Neural cell (in vitro differentiated cells): ENCODE results near the gene PTPRK. TPM values are rescaled to one million over a fixed set of nuclear protein-coding genes. Genes with fewer than 3 reads are reported as not detected.

Experiments
- H2AFZ ChIP-seq: fragments of 200-600, 300-800 bp; sonication (generic), shearing (Covaris generic); 2 replicates; pipeline ENCODE4 v1.6.0; 2014; ENCODE audit warnings: low read depth, mild to moderate bottlenecking, antibody characterized with exemption, low read length, moderate library complexity
- H3F3A ChIP-seq: fragments of 200-600 bp; shearing (Covaris generic); 2 replicates; pipeline ENCODE4 v1.6.1; 2016; ENCODE audit warnings: mild to moderate bottlenecking, moderate library complexity, mixed read lengths, antibody characterized with exemption, low read length; ENCODE audit not compliant: insufficient read depth, poor library complexity, severe bottlenecking
- H3K27ac ChIP-seq: fragments of 200-600, 300-800 bp; sonication (generic), shearing (Covaris generic); 2 replicates; pipeline ENCODE4 v1.5.1; 2014; ENCODE audit warnings: mild to moderate bottlenecking, low read length, moderate library complexity
- H3K27me3 ChIP-seq: fragments of 300-800, 200-600 bp; sonication (generic), shearing (Covaris generic); 2 replicates; pipeline ENCODE4 v1.6.0; 2014; ENCODE audit warnings: mild to moderate bottlenecking, low read depth, low read length, moderate library complexity; ENCODE audit not compliant: insufficient read depth
- H3K36me3 ChIP-seq: fragments of 300-800, 200-600 bp; sonication (generic), shearing (Covaris generic); 2 replicates; pipeline ENCODE4 v1.5.1; 2014; ENCODE audit warnings: mild to moderate bottlenecking, antibody characterized with exemption, low read length, moderate library complexity; ENCODE audit not compliant: insufficient read depth
- H3K4me2 ChIP-seq: fragments of 300-800, 200-600 bp; sonication (generic), shearing (Covaris generic); 2 replicates; pipeline ENCODE4 v1.6.0; 2014; ENCODE audit warnings: mild to moderate bottlenecking, low read length
- H3K4me3 ChIP-seq: fragments of 300-800, 200-600 bp; sonication (generic), shearing (Covaris generic); 2 replicates; pipeline ENCODE4 v1.5.1; 2014; ENCODE audit warnings: mild to moderate bottlenecking, low read length, moderate library complexity
- H3K79me2 ChIP-seq: fragments of 200-600 bp; shearing (Covaris generic); replicated peaks from 2 replicates; pipeline ENCODE4 v1.6.0; 2014; ENCODE audit warnings: mild to moderate bottlenecking, low read length, moderate library complexity; ENCODE audit not compliant: insufficient read depth
- H3K9ac ChIP-seq: fragments of 300-800, 200-600 bp; sonication (generic), shearing (Covaris generic); 2 replicates; pipeline ENCODE4 v1.6.1; 2016; ENCODE audit warnings: mild to moderate bottlenecking, low read length, mixed read lengths
- H3K9me2 ChIP-seq: fragments of 200-600 bp; shearing (Covaris generic); 2 replicates; pipeline ENCODE4 v1.6.1; 2016; ENCODE audit warnings: mild to moderate bottlenecking, low read length, mixed read lengths; ENCODE audit not compliant: insufficient read depth
- H3K9me3 ChIP-seq: fragments of 200-600, 300-800 bp; sonication (generic), shearing (Covaris generic); 2 replicates; pipeline ENCODE4 v1.6.1; 2016; ENCODE audit warnings: mild to moderate bottlenecking, mixed run types, low read length, moderate library complexity, mixed read lengths
- H4K20me1 ChIP-seq: fragments of 200-600 bp; shearing (Covaris generic); 2 replicates; pipeline ENCODE4 v1.6.1; 2016; ENCODE audit warnings: mild to moderate bottlenecking, mixed run types; ENCODE audit not compliant: insufficient read depth
- EP300 ChIP-seq: fragments of 450-650 bp; conservative IDR thresholded peaks from 2 replicates; pipeline ENCODE4 v1.6.1; 2014; ENCODE audit warnings: antibody characterized with exemption, mild to moderate bottlenecking, moderate library complexity; ENCODE audit not compliant: poor library complexity, severe bottlenecking
- EZH2 ChIP-seq: fragments of 200-600, 300-800 bp; shearing (Covaris generic), sonication (generic); IDR thresholded peaks from 2 replicates; pipeline ENCODE4 v1.6.1; 2014; ENCODE audit warnings: antibody characterized with exemption, low read length, borderline replicate concordance, mild to moderate bottlenecking; ENCODE audit not compliant: insufficient read depth, poor library complexity, severe bottlenecking
- MXI1 ChIP-seq: fragments of 450-650 bp; conservative IDR thresholded peaks from 2 replicates; pipeline ENCODE4 v1.6.1; 2014; ENCODE audit warnings: antibody characterized with exemption, mild to moderate bottlenecking; ENCODE audit not compliant: poor library complexity, severe bottlenecking
- POLR2AphosphoS5 ChIP-seq: IDR thresholded peaks from 2 replicates; pipeline ENCODE4 v1.6.1; 2012
- RAD21 ChIP-seq: fragments of 450-650 bp; conservative IDR thresholded peaks from 2 replicates; pipeline ENCODE4 v1.6.1; 2014; ENCODE audit warnings: antibody characterized with exemption, mild to moderate bottlenecking, moderate library complexity
- REST ChIP-seq: IDR thresholded peaks from 2 replicates; pipeline ENCODE4 v1.6.1; 2012; ENCODE audit warnings: borderline replicate concordance
- SMC3 ChIP-seq: fragments of 450-650 bp; conservative IDR thresholded peaks from 2 replicates; pipeline ENCODE4 v1.6.1; 2014; ENCODE audit warnings: antibody characterized with exemption, mild to moderate bottlenecking, moderate library complexity; ENCODE audit not compliant: poor library complexity
- TAF1 ChIP-seq: IDR thresholded peaks from 2 replicates; pipeline ENCODE4 v1.6.1; 2012; ENCODE audit warnings: low read depth
- polyA plus RNA-seq: library from polyadenylated mRNA; depleted of rRNA; stranded (reverse); fragments of >200 nt; gene quantifications from 2 replicates; pipeline ENCODE4 v1.2.3, GENCODE V29; 2014
- TF ChIP-seq, protein P1 (sequence below): fragments of 450-650 bp; IDR thresholded peaks from 2 replicates; pipeline ENCODE4 v1.5.1; 2014; ENCODE audit warnings: antibody characterized with exemption, mild to moderate bottlenecking, moderate library complexity; ENCODE audit not compliant: poor library complexity, severe bottlenecking

PTPRK gene
- polyA plus RNA-seq, 1 donor from 2014 or later = 10.4 TPM

- no peaks in the 10 kb centered on the region for H3K9me2 ChIP-seq
- no peak for TF ChIP-seq EP300
- no peak for TF ChIP-seq TAF1
- no peak for TF ChIP-seq EZH2
- TF ChIP-seq REST = no peak
- no peak for TF ChIP-seq SMC3
- TF ChIP-seq, protein P1, sequence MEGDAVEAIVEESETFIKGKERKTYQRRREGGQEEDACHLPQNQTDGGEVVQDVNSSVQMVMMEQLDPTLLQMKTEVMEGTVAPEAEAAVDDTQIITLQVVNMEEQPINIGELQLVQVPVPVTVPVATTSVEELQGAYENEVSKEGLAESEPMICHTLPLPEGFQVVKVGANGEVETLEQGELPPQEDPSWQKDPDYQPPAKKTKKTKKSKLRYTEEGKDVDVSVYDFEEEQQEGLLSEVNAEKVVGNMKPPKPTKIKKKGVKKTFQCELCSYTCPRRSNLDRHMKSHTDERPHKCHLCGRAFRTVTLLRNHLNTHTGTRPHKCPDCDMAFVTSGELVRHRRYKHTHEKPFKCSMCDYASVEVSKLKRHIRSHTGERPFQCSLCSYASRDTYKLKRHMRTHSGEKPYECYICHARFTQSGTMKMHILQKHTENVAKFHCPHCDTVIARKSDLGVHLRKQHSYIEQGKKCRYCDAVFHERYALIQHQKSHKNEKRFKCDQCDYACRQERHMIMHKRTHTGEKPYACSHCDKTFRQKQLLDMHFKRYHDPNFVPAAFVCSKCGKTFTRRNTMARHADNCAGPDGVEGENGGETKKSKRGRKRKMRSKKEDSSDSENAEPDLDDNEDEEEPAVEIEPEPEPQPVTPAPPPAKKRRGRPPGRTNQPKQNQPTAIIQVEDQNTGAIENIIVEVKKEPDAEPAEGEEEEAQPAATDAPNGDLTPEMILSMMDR = no peak
- TF ChIP-seq POLR2AphosphoS5 = no peak
- TF ChIP-seq MXI1 = no peak
- no peak for TF ChIP-seq RAD21
- H3K79me2 ChIP-seq = no peaks in the 10 kb centered on the region
- no peaks in the 10 kb centered on the region for H3F3A ChIP-seq
- no peak overlapping the region for H2AFZ ChIP-seq
- H3K9ac ChIP-seq = no peak overlapping the region
- no peaks in the 10 kb centered on the region for H4K20me1 ChIP-seq
- no peaks in the 10 kb centered on the region for H3K36me3 ChIP-seq
- no peak overlapping the region for H3K4me3 ChIP-seq
- H3K9me3 ChIP-seq = no peaks in the 10 kb centered on the region
- H3K27me3 ChIP-seq = no peaks in the 10 kb centered on the region
- no peak overlapping the region for H3K4me2 ChIP-seq
- H3K27ac ChIP-seq = no peak overlapping the region
Measured at GRCh38 chr6:128310451-128310850, 209.9 kb downstream of the PTPRK start.

DNA sequence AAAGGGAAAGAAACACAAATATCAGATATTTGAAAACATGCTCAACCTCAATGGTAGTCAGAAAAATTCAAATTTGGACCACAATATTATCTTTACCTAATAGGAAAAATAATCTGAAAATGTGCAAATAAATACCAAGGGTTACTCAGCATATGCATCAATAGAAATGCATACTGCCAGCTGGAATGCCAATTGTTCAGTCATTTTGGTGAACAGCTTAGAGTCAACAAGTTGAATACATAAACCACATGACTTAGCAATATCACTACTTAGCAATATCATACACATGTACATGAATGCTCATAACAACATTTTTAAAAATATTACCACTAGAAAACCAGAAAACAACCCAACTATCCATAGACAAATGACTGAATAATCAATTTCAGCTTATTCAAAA, 212.7 kb downstream of the PTPRK start:
- Histone ChIP-seq H3K4me3 (no peak overlapping the region), H3F3A (no peaks in the 10 kb centered on the region), H3K9ac (no peak overlapping the region), H3K79me2 (no peaks in the 10 kb centered on the region), H3K9me2 (no peaks in the 10 kb centered on the region), H3K27me3 (no peaks in the 10 kb centered on the region), H3K27ac (no peak overlapping the region), H4K20me1 (no peaks in the 10 kb centered on the region), H3K36me3 (no peaks in the 10 kb centered on the region), H3K4me2 (no peak overlapping the region), H2AFZ (no peak overlapping the region), H3K9me3 (no peaks in the 10 kb centered on the region)
- TF ChIP-seq REST (no peak), MXI1 (no peak), EZH2 (no peak), TAF1 (no peak), POLR2AphosphoS5 (no peak), RAD21 (no peak), EP300 (no peak)
- TF ChIP-seq, protein P1 = no peak
